HG02981 (cell line): ENCODE measurements around the gene TLX3.
"Not testable (repeated sequence)": the region's sequence is repeated elsewhere in the genome, so short reads cannot be mapped to it uniquely, and the experiment has no call there.

Experiments used
- ATAC-seq: cut with Tn5 transposase; IDR thresholded peaks from one replicate; pipeline ENCODE4 v1.9.1; 2021; ENCODE audit warnings: mild to moderate bottlenecking, moderate library complexity; ENCODE audit not compliant: unreplicated experiment

TLX3 gene

DNA sequence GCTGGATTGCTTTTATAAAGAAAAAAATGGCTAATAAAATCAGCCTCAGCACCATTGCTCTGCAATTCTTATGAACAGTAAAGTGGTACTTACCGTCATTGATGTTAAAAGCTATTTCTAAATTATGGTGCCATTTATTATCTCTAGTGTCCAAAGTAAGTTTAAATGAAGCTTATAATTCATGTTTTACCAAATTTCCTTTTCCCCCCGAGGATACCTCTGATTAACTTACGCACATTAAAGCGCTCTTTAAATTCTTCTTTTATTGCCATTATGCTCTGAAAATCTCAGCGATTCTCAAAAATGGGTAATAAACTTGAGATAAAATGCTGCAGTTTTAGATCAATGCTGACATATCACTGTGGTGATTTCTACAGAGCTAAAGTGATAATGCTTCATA lies 13.5 kb downstream of the TLX3 start:
- ATAC-seq: no peak

DNA sequence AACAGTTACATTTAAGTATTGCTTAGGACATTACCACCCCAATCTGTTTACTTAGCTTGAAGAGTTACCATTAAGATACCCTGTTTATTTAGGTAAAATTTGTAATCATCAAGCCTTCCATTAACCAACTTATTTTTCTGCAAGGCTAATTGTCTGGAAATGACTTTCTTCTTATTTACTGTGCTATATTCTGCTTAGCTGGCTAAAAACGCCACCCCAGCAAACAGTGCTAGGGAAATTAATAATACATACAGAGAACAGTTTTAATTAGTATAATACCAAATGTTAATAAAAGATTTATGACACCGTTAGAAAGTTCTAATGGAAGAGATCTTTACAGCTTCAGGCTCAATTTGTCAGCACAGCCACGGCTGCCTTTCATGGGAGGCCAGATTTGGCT lies 14.0 kb downstream of the TLX3 start:
- no peak for ATAC-seq

DNA sequence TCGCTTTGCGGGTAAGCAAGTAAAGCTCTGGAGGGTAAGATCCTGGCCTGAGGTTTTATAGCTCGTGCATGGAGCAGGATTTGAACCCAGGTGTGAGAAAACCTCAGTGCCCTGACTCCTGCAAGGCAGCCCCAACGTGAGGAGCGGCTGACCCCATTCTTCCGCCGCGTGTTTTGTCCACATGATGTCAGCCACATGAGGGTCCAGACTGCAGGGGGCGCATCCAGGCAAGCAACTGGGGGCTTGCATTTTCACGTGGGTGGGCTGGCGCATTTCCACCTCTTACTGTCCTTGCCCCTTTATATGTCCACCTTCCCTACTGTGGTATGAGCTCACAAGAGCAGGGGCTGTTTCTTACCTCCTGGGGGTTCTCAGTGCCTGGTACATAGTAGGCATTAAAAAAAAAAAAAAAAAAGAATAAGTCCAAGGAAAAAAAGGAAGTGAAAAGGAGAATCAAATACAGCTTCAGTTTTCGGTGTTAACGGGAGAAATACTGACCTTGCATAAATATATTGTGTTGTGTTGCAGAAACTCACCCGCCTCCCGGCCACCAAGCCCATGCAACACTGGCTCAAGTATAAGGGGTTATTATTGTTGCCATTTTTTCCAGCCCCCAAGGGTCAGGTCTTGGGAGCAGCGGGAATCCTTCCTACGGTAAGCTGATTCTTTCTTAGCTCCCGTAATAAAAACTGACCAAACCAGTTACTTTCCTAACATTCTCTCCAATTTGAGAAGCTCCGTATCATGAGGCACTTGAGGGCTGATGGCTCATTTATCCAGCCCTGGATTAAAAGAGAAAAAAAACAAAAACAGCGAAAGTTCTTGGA lies 15.0 kb downstream of the TLX3 start:
- ATAC-seq: no peak

DNA sequence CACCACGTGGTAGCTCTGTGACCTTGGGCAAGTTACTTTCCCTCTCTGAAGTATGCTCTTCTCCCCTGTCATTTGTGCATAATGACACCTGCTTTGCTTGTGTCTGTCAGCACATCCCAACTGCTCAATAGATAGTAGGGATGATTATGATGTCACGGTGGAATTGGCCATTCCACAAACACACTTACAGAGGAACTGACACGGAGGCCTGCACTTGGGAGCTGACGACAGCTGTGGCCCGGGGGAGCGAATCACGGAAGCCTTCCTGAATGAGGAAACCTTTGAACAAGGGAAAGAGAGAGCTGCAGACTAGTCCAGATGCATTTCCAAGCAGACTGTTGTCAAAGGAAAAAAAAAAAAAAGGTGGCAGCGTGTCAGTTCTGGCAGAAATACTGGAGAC lies 21.0 kb downstream of the TLX3 start:
- ATAC-seq: no peak

DNA sequence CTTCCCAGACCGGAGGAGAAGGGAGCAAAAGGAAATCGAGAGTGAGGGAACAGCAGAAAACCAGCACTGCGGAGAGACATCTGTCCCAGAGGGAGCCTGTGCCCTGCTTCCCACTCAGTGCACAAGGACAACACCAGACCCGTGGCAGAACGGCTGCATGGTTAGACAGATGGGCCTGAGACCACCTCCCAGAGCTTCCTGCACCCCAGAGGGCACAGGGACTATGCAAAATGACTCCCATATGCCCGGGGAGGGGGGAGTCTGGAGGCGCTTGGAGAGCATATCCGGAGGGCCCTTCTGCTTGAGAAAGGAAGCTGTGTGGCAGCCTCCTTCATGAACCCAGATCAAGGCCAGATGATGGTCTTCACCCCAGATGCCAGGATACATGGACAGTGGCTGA lies 26.6 kb downstream of the TLX3 start:
- no peak for ATAC-seq

DNA sequence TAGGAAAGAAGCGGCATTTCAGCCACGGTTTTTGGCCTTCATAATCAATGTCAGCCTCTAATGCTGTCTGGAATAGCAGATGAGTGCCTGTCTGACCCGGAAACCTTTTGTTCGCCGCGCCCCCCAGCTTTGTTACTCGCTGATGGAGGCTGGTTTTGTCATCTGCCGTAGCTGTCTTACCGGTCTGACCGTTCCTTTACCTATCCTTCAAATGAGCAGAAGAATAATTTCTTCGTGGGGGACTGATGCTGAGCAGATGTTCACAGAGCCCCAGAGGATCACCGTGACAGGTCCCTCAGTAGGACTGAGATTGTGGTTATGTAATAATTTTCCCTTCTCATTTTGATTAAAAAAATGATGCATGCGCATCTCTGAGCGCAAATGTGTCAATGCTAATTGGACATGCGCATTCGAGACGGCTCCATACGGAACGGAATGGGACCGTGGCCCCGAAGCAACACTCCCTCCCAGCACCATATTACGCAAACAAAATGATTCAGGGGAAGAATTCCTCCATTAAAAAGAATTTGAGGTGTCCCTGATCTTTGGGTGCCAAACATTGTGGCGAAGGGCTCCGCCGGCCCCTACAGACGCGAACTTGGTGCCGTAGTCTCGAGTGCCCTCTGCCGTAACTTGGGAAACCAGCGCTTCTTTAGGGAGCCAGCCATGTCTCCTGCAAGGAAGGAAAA lies 27.6 kb downstream of the TLX3 start:
- ATAC-seq: no peak

DNA sequence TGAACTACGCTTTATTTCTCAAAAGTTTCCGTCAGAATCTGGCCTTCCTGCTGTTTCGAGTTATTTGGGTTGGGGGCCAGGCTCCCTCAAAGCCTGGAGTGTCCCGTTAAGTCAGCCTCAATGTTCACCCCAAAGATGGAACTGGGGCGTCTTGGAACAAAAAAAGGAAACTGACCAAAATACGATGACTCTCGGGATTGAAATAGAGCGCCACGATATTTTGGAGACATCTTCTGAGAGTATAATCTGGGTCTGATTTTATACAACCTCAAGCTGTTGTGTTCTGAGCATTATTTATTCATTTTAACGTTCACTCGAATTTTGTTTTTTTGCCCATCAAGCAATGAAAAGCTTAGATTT lies 28.1 kb downstream of the TLX3 start:
- no peak for ATAC-seq

DNA sequence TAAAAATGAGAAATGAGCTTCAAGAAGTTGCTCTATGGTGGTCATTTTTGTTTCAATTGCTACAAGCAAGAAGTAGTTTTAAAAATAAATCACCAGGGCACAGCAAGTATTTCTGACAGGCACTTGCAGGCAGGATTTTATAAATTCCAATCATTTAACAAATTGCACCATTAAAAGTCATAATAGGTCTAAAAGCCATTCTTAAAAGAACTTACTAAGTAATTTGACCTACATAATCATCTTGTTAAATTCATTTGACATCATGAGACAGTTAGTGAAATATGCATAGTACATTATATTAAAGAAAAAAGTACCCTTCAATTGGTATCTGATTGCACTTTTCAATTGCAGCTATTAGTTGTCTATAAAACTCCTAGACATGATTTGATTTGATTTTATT lies 31.0 kb downstream of the TLX3 start:
- no peak for ATAC-seq

DNA sequence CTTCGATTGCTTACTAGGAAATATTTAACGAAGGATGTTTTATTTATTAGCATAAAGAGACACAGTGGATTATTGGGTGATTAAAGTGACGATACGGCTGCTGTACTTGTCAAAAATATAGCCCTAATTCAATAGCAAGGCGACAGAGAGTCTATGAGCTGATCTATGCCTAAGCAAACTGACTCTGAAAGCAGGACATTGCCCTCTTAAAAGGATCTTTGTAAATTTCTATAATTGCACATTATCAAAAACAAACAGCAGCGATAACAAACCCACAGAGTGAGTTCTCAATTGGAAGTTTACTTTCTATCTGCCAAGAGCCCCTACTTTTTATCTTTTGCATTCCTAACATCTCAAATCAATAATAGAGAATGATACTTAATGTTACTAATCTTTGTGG lies 31.4 kb downstream of the TLX3 start:
- no peak for ATAC-seq

DNA sequence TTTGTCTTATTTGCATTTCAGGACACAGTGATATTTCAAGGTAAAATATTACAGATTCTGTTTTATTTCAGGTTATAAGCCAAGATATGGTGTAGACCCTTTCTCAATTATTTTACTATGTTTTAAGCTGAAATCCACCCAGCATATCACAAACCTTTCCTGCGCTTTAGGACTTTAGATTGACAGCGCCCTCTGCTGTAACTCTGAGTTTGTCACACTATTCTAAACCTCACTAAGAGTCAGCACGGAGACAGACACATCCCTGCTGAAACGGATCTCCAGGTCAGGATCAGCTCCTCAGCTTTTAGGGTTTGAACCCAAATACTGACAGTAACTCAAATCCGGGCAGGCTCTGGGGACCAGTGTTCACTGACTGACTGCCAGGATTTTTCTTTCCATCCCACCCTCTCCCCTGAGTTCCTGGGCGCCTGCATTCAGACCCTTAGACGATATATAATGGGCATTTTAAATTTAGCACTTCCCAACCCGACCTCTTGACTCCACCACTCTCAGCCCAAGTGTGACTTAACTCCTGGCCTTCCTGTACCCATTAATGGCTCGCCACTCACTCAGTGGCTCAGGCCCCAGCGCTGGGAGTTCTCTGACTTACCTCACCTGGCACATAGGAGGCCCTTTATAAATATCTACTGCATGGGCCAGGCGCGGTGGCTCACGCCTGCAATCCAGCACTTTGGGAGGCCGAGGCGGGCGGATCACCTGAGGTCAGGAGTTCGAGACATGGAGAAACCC lies 33.5 kb downstream of the TLX3 start:
- ATAC-seq: no peak

DNA sequence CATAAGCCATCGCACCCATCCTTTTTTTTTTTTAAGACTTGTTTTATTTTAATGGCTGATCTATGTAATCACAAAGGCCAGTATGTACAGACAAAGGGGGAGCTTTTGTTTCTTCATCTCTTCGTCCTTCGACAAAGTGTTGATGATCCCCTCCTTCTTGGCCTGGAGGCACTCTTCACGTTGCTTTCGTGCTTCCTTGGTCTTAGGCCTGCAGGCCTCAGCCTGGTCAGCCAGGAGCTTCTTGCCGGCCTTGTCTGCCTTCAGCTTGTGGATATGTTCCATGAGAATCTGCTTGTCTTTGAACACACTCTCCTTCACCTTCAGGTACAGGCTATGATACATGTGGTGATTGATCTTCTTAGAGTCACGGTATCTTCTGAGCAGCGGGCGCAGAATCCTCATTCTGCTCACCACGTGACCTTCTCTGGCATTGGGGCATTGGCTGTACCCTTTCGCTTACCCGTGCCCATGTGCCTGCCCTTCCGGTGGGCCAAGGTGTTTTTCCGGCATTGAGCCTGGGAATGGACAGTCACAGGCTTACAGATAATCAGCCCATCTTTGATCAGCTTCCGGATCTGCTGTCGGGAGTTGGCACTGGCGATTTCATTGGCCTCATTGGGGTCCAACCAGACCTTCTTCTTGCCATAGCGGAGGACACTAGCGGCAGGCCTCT lies 36.0 kb downstream of the TLX3 start:
- no peak for ATAC-seq

DNA sequence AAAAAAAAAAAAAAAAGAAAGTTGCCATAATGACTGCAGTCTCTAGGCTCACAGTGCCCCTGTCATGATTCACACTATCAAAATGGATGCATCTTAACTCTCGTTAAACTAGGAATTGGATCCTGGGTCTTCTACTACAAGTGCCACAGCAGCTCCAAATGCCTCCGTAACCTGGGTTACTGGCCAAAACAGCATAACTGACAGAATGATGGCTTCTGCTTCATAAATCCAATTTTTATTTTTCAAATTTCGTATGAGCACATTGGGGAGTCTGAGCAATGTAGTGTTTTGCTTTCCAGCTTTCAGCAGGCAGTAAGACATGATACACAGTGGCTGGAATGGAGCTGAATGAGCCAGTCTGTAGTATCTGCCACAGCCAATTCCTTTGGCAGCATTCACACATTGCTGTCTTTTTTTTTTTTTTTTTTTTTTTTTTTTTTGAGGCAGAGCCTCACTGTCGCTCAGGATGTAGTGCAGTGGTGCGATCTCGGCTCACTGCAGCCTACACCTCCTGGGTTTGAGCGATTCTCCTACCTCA lies 42.6 kb downstream of the TLX3 start:
- no peak for ATAC-seq

DNA sequence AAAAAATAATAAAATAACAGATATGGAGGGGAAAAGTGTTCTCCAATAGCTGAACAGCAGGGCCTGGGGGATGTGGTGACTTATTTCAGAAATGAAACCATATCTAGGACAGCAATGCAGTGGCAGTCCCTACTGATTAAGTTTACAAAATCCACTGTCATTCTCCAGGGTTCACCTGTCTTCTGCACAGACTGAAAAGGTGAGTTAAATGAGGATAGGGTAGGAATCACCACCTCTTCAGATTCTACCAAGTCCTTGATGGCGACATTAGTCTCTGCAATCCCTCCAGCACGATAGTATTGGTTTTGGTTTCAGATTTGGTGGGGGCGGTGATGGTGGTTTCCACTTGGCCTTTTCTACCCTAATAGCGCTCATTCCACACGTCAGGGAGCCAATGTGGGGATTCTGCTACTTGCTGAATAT lies 46.3 kb downstream of the TLX3 start:
- peak; percentile 95 for ATAC-seq

DNA sequence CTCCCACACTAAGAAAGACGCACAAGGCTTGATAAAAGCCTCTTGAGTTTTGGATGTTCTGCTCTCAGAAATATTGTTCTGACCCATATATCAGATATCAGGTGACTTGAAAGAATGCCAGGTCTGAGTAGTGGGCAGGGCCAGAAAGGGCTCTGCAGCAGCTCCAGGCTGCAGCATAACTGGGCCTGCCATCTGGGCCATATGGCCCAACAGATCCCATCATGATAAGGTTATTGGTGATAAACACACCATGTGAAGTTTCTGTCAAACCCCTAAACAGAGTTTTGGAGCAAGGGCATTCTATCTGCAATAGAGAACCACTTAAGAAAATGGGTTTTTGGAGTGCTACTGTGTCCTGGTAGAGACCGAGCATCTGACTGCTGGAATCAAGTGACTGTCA lies 48.8 kb downstream of the TLX3 start:
- ATAC-seq: no peak

DNA sequence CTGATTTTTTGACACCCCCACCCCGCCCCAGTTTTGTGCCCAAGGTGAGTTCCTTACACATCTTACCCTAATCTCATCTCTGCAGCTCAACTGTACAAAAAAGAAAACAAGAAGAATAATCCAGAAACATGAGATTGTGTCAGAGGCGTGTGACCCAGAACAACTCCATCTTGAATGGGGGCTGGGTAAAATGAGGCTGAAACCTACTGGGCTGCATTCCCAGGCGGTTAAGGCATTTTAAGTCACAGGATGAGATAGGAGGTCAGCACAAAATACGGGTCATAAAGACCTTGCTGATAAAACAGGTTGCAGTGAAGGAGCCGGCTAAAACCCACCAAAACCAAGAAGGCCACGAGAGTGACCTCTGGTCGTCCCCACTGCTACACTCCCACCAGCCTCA lies 52.1 kb downstream of the TLX3 start:
- not testable (repeated sequence) for ATAC-seq
